Stimulated activated CD8-positive, alpha-beta memory T cell treated with anti-CD3 and anti-CD28 coated beads, Interleukin-4, amount 100 ng/mL, for 4 hours (primary cell): Measurements from ENCODE around the gene PLCH2.
"Not testable (repeated sequence)": the region's sequence is repeated elsewhere in the genome, so short reads cannot be mapped to it uniquely, and the experiment has no call there.

ENCODE experiments used
- DNase-seq, 2 donors: peaks; one replicate each; pipeline ENCODE4 v3.0.0-alpha.2; 2020; ENCODE audit warnings: low read depth in 2 of 2, low spot score in 1 of 2

The PLCH2 gene

DNA sequence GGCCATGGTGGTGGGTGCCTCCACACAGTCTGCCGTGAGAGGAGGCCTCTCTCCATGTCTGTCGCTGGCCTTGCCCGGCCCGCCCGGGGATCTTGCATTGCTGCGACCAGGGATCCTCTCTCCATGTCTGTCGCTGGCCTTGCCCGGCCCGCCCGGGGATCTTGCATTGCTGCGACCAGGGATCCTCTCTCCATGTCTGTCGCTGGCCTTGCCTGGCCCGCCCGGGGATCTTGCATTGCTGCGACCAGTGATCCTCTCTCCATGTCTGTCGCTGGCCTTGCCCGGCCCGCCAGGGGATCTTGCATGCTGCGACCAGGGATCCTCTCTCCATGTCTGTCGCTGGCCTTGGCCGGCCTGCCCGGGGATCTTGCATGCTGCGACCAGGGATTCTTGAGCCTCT lies 35.7 kb upstream of the PLCH2 start:
- not testable (repeated sequence) for DNase-seq

DNA sequence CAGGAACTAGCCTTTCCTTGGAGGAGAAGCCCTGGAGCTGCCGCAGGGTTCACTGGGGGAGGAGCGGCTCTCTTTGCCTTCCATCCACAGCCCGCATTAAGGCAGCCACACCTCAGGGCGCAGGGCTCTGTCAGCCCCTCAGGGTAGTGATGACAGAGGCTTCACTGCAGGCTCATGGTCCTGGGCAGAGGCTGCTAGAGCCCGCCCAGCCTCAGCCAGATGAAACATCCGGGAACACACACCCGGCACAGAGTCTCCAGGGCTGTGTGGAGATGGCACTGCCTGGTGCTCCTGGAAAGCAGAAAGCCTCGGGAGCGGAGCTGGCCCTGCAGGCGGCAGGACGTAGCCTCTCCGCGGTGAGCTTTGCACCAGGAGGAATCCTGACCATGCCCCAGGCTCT lies 34.3 kb upstream of the PLCH2 start:
- no peak for DNase-seq

DNA sequence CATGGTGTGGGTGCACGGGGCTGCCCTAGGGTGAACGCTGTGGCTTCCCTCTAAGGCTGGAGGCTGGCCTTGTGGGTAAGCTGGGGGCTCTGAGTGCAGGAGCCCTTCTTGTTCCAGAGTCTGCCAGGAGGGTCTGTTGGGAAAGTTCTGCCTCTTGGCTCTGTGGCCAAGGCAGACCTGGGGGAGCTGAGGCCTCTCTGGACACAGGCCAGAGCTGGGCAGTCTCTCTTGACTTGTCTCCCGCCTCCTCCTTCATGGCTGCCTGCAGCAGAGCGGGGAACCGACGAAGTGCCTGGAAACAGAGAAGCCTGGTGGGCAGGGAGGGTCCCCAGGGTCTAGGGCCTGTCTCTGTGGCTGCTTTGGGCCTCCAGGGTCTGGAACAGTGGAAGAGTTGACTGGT lies 33.4 kb upstream of the PLCH2 start:
- DNase-seq: no peak

DNA sequence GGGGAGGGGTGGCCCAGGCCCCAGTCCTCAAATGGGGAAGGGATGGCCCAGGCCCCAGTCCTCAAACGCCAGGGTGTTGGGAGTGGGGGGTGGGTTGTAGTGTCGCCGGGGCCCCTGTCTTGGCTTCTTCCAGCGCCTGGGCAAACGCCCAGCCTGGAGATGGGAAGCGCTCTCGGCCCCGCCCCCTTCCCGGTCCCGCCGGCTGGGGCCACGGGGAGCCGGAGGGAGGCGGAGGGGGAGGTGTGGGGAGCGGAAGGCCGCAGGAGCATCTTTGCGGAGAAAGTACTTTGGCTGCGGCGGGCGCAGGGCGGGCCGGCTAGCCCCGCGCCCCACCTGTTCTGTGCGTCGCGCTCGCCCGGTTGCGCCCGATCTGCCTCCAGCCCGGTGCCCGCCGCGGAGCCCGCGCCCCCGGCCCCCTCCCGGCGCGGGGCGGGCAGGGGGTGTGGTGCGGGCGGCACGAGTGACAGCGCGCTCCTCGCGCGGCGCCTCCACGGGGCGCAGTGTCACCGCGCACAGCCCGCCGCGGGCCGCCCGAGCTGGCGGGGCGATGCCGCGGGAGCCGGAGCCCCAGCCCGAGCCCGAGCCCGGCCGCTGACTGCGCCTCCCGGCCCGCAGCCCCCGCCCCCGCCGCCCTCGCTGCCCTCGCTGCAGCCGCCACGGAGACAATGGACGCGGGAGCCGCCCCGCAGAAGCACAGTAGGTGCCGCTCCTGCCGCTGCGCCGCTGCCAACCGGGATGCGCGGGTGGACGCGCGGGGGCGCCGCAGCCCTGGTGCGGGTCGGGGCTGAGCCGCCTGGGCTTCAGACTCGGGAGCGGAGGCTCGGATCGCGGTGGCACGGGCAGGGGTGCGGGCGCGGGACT lies 32.6 kb upstream of the PLCH2 start:
- no peak for DNase-seq

DNA sequence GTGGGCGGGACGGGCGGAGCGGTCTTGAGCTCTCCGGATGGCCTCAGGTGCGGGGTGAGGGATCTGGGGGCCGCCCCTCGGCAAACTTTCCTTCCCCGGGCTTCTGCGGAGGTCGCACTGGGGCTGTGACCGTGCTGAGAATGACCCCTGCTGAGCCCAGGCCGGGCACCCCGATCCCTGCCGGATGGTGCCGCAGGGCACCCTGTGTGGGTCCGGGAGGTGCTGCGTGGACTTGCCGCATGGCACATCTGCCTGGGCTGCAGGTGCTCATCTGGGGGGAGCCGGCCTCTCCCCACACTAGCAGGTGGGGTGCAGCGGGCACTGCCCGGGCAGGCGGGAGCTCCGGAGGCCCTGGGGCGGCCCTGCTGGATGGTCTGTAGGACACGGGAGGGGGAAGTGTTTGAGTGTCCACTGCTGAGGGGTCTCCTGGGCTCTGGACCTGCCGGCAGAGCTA lies 31.9 kb upstream of the PLCH2 start:
- DNase-seq: no peak

DNA sequence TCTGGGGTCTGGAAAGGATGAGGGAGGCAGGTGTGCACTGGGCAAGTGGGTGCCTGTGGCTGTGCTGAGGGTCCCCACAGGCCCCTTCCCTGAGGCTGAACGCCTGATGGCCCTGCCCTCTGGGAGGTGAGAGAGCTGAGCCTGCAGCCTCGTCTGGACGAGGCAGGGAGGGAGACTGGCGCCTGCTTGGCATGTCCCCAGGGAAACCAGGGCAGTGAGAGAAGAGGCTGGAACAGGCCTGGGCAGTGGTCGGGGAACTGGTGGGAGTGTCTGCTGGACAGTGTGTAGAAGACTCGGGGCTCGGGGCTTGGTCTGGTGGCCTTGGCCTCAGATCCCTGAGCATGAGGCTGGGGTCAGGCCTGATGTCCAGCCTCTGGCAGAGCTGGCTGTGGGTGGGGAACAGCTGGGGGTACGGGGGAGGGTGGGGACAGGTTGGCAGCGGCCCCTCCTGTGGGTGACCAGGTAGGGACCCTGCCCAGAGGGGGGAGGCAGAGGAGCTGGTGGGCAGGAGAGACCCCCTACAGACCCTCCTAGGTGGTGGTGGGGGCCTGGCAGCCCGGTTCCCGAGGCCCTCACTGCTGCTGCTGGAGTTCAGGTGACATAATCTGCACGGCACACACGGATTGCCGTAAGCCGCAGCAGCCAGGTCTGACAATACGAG lies 30.8 kb upstream of the PLCH2 start:
- DNase-seq: no peak

DNA sequence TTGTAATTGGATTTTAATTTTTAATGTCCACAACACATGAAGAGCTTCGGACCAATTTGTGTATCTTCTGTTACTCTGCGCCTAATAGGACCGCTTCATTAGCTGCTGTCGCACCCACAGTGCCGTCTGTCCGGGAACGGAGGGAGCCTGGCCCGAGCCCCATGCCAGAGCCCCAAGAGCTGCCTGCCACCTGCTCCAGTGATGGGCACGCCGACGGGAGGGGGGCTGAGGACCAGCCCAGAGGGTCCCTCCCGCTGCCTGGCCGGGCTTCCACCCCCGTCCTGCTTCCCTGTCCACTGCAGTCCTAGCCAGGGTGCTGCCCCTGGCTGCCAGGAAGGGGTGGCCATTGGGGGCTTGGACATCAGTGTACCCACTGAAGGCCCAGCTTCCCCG lies 30.3 kb upstream of the PLCH2 start:
- DNase-seq: no peak

DNA sequence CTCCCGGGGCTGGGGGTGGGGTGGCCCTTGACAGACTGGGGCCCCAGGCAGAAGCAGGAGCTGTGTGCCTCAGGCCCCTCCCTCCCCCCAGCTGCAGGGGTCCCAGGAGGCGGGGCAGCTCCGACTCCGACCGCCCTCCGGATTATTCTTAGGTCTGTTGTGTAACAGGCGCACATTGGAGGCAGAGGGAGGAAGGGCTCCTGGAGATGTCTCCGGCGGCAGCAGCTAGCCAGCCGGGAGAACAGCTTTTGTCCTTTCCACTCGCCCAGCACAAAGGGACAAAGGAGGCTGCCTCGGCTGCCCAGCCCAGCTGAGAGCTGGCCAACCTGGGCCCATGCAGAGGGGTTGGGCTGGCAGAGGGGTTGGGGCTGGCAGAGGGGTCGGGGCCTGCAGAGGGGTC lies 29.7 kb upstream of the PLCH2 start:
- no peak for DNase-seq

DNA sequence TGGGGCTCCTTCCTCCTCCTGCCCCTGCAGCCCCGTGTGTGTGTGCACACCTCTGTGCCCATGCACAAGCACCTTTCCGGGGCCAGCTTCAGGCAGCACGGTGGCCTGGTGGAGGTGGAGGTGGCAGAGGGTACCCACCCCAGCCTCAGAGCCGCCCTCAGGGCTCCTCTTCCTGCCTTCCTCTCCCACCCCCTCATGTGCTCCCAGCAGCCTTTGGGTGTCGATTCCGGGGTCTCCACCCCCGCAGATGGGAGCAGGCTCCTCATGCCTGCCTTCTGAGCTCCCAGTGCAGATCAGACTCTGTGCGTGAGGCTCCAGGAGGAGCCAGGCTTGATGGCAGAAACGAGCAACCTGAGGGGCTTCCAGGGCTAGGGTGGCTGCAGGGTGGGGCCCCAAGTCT lies 29.2 kb upstream of the PLCH2 start:
- no peak for DNase-seq

DNA sequence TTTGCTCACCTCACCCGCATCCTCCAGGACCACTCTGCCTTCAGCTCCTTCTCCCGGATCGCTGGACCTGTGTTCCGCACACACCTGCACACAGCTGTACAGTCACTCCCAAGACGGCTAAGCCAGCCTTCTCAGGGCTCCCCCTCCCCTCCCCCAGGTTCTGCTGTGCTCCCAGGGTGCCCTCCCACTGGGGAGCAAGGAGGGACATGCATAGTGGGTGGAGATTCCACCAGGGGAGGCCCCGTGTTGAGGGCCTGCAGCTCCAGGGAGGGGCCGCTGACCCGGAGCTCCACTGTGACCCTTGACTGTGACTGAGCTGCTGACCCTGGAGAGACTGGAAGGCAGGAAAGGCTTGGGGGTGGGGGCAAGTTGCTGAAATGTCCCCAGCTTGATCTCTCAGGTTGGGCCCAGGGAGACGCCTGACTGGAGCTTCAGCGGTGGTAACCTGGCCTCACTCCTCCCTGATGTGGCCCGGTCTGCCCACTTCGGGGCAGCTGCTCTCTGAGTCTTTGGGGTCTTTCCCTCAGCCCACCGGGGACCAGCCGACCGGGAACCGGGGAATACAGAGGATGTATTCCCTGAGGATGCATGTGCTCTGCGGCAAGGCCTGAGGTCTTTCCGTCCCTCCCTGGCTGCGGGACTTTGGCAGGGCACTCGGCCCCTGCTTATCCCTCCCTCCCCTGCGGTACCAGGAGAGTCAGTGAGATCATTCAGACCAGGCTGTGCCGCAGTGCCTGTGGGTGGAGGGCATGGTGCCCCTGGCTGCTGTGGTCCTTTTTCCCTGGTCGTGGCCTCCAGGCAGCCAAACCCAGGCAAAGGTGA lies 28.6 kb upstream of the PLCH2 start:
- no peak for DNase-seq

DNA sequence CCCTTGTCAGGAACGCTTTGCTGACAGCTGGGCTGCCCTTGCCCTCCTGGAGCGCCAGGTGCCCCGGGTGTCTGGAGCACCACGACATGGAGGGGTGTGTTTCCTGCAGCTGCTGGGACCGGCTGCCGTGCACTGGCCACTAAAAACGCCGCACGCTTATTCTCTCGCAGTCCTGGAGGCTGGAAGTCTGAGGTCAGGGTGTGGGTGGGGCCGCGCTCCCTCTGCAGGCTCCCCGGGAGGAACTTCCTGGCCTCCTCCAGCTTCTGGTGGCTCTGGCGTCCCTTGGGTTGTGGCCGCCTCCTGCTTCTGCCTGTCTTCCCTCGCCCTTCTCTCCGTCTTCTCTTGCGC lies 28.0 kb upstream of the PLCH2 start:
- no peak for DNase-seq

DNA sequence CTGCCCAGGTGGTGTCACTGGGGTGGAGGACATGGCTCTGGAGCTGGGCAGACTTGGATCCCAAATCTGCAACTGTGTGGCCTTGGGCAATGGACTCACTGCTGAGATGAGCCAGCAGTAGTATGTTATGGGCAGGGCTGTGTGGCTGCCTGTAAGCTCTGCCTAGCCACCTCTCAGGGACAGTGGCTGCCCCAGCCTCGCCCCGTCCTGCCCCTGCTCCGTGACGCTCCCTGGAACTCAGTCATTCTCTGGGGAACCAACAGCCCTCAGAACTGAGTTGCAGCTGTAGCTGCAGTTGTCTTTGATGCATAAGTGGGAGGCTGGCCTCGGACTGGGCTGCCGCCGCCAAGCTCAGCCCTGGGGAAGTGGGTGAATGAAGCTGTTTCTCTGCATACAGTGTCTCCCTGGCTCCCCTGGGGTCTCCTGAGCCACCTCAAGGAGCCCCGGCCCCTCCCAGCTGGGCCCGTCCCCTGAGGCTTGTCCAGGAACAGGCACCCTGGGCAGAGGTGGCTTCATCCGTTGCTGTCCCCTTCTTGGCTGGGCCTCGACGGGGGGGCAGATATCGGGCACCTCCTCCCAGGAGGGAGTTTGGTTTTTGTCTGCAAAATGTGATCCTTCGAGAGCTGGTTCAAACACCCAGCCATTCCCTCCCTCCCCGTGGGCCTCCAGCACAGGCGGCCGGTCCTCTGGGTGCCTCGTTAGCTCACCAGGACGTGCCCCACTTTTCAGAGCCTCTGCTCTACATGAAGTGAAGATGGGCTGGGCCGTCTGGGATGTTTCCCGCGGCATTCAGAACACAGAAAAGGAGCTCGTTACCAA lies 26.2 kb upstream of the PLCH2 start:
- no peak for DNase-seq

DNA sequence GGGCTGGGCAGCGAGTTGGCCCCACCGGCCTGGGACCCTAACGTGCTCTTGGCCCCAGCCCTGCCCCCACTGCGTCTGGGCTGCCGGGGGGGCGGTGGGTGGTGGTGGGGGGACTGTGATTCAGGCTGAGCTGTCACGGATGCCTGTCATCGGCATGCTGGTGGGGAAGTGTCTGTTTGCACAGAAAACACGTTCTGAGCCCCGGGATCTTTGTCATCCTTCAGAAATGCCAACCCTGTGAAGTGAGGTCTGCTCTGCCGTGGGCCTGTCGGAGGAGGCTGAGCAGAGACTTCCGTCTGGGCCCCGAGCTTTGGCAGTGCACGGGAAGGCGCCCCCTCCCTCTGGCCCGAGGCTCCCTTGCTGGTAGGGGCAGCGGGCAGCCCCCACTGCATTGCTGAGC lies 24.3 kb upstream of the PLCH2 start:
- DNase-seq: no peak

DNA sequence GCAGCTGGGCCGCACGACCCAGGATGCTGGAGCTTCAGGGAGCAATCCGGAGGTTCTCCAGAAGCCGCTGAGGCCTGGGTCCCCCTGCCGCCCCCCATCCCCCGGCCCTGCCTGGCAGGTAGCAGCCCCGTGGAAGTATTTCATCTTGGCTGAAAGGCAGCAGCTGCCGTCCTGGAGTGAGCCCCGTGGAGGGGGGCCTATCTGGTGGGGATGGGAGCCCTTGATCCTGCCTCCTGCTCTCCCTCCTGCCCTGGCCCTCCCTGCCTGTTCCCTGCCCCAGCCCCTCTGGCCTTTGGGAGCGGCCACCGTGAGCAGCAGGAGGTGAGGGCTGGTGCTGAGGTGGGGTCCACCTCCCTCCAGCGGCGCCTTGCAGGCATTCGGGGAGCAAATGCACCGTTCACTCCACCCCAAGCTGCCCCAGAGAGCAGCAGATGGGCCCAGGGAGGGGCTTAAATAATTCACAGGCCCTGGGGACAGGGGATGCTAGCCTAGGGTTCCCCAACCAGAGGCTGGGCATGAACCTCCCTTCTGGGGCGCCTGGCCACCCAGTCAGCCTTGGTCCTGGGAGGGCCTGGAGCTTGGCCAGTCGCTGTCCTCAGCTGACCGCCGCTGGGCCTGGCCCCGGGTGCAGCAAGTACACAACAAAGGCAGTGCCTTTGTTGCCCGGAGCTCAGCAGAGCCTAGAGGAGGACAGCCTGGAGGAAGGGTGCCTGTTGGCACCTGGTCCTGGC lies 23.7 kb upstream of the PLCH2 start:
- no peak for DNase-seq

DNA sequence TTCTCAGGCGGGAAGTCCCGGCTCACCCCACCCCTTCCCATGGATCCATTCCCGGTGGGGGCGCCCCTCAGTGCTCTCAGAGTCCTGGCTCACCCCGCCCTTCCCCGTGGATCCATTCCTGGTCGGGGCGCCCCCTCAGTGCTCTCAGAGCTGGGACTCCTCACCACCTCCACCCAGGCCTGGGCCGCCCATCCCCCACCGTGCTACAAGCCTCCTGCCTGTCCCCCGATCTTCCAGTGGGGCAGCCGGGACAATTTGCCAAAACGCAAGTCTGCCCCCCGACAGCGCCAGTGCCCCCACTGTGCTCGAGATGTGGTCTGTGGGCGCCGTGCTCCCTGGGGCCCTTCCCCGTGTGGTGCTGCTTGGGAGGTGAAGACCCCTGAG lies 23.2 kb upstream of the PLCH2 start:
- no peak for DNase-seq

DNA sequence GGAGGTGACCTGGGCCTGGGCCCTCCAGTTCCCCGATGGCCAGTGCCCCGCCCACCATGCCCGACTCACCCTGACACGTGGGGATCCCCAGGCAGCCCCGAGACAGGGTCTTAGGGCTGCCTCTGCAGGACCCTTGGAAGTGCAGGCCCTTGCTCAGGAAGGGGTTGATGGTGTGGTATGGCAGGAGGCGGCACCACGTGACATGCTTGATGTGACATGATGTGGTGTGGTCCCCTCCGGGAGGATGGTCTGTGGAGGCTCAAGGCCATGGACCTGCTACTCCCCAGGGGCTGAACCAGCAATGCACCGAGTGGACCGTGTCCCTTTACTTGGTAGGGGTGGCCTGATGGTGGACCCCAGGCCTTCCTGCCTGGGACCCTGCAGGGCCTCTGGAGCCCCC lies 21.9 kb upstream of the PLCH2 start:
- DNase-seq: no peak

DNA sequence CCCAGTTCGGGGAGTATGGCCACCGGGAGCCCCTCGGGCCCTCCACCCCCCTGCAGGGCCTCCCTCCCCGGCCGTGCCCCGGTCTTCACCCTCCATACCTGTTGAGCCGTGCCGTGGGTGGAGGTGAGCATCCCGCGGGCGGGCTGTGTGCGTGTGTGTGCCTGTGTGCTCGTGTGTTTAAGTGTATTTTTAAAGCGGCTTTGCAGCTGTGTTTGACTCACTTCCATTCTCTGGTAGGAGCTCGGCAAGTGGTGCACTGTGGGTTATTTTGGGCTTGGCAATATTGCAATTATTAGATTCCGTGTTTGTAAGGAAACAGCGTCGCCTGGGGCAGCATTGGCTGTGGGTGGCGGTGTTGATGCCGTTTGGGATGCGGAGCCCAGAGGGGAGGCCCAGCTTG lies 20.3 kb upstream of the PLCH2 start:
- DNase-seq: no peak

DNA sequence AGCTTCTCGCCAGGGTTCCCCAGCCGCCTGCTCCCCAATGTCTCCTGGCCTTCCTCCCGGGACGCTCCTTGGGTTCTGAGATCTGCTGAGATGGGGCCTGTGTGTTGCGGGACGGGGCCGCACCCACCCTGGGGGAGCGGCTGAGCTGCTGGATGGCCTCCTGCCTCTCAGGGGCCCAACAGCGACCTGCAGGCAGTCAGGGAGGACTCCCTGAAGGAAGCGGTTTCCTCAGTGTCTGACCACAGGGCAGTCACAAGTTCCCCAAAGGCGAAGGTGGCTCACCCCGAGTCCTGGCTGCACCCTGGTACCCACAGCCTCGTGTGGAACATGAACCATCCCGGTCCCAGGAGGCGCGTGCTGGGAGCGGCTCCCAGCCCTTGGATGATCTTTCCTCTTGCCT lies 18.6 kb upstream of the PLCH2 start:
- DNase-seq: no peak

DNA sequence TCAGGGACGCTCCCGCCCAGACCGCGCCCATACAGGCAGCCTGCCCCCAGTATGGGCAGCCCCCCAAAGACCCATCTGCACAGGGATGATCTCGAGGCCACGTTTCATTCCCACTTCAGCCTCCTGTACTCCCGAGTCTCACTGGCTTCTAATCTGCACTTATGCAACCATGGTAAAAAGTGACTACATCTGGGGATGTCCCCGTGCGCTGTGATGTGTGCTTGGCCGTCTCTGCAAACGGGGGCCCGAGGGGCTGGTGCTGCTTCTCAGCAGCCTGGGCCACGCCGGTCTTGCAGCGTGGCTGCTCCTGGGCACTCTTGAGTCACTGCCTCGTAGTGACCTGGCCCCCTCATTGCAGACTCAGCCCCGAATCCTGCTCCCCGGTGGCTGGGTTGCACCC lies 17.4 kb upstream of the PLCH2 start:
- no peak for DNase-seq

DNA sequence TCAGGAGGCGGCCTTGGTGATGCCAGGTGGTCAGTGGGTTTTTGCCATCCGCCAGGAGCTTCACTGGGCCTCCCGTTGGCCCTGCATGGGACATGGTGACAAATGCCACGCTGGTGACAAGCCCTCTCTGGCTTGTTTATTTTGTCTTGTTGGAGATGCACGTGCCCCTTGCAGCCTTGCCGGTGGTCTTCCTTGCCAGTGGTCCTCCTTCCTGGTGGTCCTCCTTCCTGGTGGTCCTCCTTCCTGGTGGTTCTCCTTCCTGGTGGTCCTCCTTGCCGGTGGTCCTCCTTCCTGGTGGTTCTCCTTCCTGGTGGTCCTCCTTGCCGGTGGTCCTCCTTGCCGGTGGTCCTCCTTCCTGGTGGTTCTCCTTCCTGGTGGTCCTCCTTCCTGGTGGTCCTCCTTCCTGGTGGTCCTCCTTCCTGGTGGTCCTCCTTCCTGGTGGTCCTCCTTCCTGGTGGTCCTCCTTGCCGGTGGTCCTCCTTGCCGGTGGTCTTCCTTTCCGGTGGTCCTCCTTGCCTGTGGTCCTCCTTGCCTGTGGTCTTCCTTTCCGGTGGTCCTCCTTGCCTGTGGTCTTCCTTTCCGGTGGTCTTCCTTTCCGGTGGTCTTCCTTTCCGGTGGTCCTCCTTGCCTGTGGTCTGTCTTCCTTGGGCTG lies 16.9 kb upstream of the PLCH2 start:
- DNase-seq: not testable (repeated sequence)
